GM21515 (cell line): Measurements from ENCODE around the gene RAB34.
"Not testable (repeated sequence)": the region's sequence is repeated elsewhere in the genome, so short reads cannot be mapped to it uniquely, and the experiment has no call there.

Experiments
- ATAC-seq: cut with Tn5 transposase; IDR thresholded peaks from one replicate; pipeline ENCODE4 v1.9.1; 2021; ENCODE audit not compliant: unreplicated experiment

Gene RAB34

DNA sequence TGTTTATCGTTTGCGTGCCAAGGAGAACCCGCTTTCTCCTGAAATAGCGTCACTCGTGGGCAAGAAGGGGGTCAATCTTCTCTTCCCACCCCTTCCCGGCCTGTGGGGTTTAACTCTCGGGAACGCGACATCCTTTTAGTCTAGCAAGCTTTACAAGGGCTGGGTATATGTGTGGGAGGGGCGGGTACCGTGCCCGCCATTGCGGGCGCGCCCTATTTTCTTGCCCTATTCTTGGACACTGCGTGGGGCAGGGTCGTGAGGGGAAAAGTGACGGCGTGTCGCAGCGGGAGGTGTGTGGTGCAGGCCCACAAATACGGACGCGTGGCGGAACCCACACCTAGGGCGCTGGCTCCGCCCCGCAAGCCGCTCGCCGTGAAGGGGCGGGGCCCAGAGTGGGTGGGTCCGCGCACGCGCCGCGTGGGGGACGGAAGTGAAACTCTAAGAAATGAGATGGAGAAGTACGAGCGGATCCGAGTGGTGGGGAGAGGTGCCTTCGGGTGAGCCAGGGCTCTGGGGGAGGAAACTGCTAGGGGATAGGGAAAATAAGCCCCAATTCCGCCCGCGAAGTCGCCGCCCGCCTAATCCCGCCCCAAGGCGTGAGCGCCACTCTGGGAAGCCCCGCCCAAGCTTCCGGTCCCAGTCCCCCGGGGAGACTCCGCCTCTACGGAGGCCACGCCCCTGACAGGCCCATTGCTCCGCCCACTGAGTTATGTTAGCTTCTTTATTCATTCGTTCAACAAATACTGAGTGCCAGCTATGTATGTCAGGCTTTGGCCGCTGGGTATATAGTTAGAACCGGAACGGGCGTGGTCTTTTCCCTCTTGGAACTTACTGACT, 10.9 kb upstream of the RAB34 start, which contains the start of gene NEK8:
Gene NEK8, plus strand, starts transcription at position 425 of the 837 bp plus-strand sequence. Its CDS starts 26 bp downstream, at position 451.
- peak; percentile 37 for ATAC-seq

GRCh38 chr17:28726627-28727491, 9.2 kb upstream of the RAB34 start:
- ATAC-seq, result peak; percentile 34

- peak; percentile 11 for ATAC-seq
Observed at GRCh38 chr17:28726226-28726626, 8.6 kb upstream of the RAB34 start, which contains the start of gene TLCD1. TLCD1 (minus strand) TSS chr17:28726233; CDS start chr17:28726097, 136 bp downstream.

DNA sequence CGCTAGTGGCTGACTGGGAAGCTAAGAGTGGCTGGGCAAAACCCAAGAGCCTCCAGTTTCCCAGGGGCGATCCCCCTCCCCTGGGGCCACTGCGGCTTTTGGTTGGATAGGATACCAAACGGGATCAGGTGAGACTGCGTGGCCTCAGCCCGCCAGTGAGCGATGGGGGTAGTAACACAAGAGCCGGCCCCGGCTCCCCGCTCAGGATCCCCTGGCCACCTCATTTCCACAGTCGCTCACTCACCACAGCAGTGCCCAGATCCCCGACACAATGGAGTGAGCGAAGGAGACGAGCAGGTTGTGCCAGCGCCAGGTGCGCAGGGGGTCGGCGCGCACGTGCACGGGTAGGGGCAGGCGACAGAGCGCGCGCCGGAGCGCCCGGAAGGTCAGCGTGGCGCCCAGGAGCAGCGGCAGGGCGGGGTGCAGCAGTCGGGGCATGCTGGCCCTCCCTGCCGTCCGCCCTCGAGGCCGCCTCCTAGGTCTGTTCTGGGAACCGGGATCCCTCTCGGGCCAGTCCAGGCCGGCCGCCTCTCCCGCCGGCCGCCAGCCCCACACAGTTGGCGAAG, 8.1 kb upstream of the RAB34 start:
- ATAC-seq, result peak; percentile 2

GRCh38 chr17:28725166-28725659, 7.5 kb upstream of the RAB34 start:
- no peak for ATAC-seq

DNA sequence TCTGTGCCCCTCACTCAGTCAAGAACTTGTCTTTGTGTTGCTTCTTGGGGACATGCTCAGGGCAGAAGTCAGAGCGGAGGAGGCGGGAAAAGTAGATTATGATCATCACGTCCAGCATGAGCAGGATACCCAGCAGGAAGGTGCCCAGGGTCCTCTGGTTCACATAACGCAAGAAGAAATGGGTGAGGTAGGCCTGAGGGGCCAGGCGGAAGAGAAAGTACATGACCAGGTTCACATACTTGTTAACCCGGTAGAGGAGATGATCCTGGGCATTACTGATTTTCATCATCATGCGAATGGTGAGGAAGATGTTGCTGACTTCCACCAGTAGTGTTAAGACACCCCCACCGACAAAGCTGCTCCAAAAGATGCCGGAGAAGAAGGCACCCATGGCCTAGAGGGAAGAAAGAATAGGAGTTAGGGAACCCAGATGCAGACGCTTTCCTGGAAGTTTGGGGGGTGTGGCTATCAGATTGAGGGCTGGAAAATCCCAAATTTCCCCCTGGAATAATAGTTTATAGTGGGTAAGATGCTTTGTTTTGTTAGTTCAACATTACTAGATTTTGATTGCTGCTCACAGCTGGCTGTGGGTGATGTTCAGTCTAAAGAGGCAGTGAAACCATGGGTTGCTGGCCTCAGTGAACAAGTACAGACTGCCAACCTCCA, 7.0 kb upstream of the RAB34 start:
- ATAC-seq, result no peak

DNA sequence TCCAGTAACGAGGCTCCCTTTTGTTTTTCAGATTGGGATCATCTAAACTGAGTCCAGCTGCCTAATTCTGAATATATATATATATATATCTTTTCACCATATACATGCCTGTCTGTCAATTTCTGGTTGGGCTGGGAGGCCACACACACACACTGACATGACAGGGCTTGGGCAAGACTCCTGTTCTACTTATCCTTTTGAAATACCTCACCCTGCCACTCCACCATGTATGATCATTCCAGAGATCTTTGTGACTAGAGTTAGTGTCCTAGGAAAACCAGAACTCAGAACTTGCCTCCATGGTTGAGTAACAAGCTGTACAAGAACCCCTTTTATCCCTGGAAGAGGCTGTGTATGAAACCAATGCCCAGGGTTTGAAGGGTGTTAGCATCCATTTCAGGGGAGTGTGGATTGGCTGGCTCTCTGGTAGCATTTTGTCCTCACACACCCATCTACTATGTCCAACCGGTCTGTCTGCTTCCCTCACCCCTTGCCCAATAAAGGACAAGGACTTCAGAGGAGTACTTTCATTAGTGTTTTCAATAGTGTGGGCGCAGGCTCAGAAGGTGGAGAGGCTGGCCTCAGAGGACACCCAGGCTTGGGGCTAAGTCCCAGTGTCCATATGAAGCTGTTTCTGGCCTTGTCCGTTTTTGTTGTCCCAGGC, 6.3 kb upstream of the RAB34 start:
- ATAC-seq, result not testable (repeated sequence)

GRCh38 chr17:28723159-28723835, 5.6 kb upstream of the RAB34 start:
- ATAC-seq, result no peak

GRCh38 chr17:28722417-28723158, 4.9 kb upstream of the RAB34 start:
- no peak for ATAC-seq

GRCh38 chr17:28720997-28721329, 3.3 kb upstream of the RAB34 start:
- not testable (repeated sequence) for ATAC-seq

DNA sequence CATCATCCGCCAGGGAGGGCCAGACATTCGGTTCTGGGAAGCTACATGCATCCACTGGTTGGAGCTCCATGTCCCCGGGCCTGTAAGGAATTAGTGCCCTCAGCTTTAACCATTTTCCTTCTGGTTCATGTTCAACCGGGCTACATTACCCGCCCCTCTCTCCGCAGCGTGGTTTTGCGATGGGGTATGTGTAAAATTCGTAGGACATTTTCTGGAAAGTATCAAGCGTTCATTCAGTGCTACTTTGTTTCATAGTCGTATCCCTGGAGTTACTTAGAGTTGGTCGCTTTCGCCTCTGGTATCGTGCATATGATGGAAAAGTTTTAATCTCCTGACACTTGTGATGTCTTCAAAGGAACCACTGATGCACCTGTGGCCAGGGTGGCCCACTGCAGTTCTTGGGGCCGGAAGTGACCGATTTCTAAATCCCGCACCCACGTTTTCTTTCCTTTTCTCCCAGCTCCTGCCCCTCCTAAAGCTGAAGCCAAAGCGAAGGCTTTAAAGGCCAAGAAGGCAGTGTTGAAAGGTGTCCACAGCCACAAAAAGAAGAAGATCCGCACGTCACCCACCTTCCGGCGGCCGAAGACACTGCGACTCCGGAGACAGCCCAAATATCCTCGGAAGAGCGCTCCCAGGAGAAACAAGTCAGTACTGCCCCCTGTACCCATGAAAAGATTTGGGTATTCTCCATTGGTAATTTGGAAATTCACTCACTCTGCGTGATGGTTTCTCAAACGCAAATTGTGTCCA, 2.8 kb upstream of the RAB34 start:
- no peak for ATAC-seq

DNA sequence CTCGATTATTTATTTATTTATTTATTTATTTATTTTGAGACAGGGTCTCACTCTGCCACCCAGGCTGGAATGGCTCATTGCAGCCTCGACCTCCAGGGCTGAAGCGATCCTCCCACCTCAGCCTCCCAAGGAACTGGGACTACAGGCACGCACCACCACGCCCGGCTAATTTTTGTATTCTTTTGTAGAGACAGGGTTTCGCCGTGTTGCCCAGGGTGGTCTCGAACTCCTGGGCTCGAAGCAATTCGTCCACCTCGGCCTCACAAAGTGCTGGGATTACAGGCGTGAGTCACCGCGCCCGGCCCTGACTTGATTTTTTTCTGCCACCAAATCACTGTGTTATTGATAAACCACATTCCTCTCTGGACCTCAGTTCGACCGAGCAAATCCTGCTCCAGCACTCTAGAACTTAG, 1.4 kb upstream of the RAB34 start:
- peak; percentile 0 for ATAC-seq

- no peak for ATAC-seq
Observed at GRCh38 chr17:28718333-28719020, 809 bp upstream of the RAB34 start.

DNA sequence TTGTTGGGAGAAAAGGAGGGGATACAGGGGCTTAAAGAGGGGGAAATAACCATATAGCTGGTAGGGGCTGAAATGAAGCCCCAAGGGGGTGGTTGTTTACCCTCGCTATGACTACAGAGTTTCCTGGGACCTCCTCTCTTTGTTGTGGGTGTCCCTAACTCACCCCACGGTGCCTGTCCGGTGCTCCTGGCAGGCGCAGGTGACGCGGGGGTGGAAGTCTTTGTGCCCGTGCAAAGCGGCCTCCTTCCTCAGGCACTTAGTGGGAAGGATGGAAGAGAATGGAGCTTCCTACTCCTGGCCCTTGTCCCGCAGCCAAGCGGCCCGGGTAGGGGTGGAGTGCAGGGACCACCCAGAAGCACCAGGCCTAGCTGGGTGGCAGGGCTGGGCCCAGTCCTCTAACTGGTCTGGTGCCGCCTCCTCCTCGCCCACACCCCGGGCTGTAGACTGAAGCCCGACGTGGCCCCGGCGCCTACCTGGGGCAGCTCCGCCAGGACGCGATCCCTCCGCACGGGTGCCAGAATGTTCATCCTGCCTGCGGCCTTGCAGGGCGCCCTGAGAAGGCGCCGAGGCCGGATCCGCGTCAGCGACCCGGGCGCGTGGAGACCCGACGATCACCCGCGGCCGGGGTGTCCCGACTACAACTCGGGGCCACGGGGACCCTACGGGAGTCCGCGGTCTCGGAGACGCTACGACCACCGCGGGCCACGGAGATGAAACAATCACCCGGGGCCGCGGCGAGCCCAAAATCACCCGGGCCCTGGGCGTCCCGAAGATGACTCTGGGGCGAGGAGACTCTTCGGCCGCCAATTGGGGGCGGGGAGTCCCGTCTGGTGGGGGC, 709 bp downstream of the RAB34 start:
- ATAC-seq, result no peak

GRCh38 chr17:28715217-28715616, 2.5 kb downstream of the RAB34 start:
- ATAC-seq, result no peak

DNA sequence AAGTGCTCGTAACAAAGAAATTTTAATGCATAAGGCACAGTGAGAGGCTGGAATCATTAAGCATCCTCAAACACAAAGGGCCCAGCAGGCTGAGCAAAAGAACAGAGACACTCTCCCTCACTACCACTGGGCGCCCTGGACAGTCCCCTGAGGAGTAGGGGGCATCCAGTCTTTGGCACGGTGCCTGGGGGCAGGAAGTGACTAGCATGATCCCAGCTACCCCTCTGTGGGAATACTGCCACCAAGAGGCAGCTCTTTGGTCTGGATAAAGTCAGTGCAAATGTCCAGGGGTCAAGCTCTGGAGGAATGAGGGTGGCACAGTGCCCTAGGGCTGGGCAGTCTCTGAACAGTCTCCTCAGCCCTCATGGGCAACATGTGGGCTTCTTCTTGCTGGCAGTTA, 3.4 kb downstream of the RAB34 start:
- ATAC-seq, result no peak
